ENCODE results near the gene CDC73.

GRCh38 chr1:193109619-193110018 is 12.2 kb upstream of the CDC73 start:
- TF ChIP-seq POLR2AphosphoS5 (IDR thresholded peaks at IDR 0.05; ENCODE audit: low read depth, low read length) (no peak), CTCF (IDR thresholded peaks at IDR 0.05) (no peak), TCF7L2 (IDR thresholded peaks at IDR 0.05; ENCODE audit: low read depth, low read length) (no peak)
